DMS153 treated with DMSO at 0.1 percent for 48 hours (cell line): ENCODE results near the gene MED13L.

Experiments used
- DNase-seq: peaks from one replicate; lab custom pipeline; 2025; ENCODE audit not compliant: unreplicated experiment; lab: John Stamatoyannopoulos, UW

MED13L gene

GRCh38 chr12:116215023-116215422, 62.5 kb downstream of the MED13L start:
- no peak for DNase-seq

GRCh38 chr12:116213885-116214527, 63.5 kb downstream of the MED13L start:
- DNase-seq = no peak

- no peak for DNase-seq
These were observed 64.5 kb downstream of the MED13L start for GRCh38 chr12:116213014-116213413.

DNA sequence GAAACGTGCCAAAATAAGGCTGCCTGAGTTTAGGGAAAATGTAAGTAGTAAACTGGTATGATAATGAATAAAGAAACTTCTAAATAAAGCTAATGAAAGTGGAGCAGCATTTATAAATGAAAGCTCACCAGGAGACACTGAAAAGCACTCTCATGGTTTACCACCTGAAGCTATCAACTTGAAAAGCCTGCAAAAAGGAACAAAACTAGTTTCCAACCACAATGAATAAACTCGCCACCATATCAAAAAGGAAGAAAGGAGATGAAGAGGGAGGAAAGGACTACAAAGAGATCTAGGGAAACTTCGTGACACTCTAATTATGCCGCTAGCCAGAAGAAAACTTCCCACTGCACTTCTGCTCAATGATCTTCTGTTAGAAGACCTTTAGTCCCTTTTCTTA, 66.7 kb downstream of the MED13L start:
- DNase-seq = no peak

GRCh38 chr12:116210131-116210530, 67.4 kb downstream of the MED13L start:
- DNase-seq = no peak

GRCh38 chr12:116209503-116209902, 68.0 kb downstream of the MED13L start:
- no peak for DNase-seq

GRCh38 chr12:116207274-116207673, 70.2 kb downstream of the MED13L start:
- DNase-seq = no peak

- no peak for DNase-seq
These were observed 70.7 kb downstream of the MED13L start for GRCh38 chr12:116206828-116207227.

DNA sequence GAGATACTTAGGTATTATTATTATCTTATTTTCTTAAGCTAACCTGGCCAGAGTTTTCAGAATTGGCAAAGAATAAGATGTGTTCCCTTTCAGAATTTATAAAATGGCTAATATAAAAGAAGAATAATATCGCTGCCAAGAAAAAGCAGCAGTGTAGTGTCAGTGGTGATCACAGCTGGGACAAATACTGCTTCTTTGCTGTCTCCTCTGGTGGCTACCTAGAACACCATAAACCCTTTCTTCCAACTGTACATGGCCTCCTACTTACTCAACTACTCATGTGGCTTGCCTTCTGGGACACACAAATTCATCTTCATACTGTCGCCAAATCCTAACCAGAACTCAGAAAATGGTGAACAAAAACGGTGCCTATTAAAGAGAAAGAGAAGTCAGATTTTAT, 72.7 kb downstream of the MED13L start:
- no peak for DNase-seq

DNA sequence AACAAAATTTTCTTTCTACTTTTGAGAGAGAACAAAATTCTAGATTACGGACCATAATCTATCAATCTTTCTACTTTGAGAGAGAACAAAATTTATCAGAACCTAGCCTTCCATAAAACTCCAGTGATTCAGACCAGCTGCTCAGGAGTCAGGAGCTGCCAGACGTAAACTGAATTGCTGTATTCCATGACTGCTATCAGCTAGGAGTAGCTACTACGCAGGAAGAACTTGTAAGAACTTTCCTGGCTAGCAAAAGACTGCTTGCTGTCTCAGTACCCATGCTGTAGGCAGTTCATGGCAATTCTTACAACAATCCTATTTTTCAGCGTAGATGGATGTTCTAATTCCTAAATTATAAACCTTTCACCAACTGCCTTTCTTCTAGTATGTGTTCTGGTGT, 73.3 kb downstream of the MED13L start:
- no peak for DNase-seq

- DNase-seq = no peak
These were observed 74.6 kb downstream of the MED13L start for GRCh38 chr12:116202940-116203339.

DNA sequence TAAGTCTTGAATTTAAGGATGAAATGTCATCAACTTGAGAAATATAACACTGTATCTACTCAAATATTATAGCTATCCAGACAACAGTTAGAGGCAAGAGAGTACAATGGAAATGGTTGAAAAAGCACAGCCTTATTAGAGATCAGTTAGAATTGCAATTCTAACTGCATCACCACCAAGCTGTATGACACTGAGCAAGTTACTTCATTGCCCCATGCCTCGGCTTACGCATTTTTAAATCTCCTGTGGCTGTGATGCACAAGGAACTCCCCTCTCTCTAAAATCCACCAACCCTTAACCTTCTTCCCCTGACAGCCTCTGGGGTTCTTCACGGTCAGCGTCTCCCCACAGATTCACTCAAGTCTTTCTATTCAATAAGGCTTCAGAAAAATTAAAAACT, 75.1 kb downstream of the MED13L start:
- no peak for DNase-seq

DNA sequence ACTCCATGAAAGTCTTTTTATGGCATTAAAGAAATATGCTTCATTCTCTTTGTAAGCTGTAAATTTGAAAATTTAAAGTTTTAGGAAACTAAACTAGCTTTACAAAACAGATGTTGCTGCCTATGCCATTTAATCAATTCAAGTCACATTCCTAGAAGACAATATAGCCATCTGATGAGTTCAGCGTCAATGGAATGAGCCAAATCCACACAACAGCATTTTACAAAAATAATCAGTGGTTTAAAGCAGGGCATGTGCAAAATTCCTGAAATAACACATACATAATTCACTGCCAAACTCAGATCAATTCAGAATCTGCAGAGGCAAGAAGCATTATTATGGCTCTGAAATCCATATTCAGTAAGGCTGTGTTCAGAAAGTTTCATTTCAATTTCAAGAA, 75.6 kb downstream of the MED13L start:
- DNase-seq = no peak

GRCh38 chr12:116201359-116201758, 76.1 kb downstream of the MED13L start:
- DNase-seq = no peak

DNA sequence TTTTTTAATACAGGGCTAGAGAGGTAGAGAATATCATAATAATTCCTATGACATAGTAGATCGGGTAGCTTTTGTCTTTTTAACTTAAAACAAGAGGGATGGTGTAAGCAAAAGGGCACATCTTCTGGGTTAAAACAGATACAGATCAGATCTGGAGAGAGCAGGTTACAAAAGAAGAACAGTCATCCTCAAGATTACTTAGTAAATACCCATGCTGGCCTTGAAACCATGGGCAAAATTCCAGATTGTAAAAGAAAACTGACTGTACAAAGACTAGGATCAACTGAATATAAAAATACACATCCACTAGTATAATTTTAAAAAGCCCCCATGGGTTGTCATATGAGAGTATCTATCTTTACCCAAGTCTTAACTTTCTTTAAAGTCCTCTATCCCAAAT, 76.7 kb downstream of the MED13L start:
- DNase-seq = no peak

- no peak for DNase-seq
These were observed 78.3 kb downstream of the MED13L start for GRCh38 chr12:116199160-116199706.

DNA sequence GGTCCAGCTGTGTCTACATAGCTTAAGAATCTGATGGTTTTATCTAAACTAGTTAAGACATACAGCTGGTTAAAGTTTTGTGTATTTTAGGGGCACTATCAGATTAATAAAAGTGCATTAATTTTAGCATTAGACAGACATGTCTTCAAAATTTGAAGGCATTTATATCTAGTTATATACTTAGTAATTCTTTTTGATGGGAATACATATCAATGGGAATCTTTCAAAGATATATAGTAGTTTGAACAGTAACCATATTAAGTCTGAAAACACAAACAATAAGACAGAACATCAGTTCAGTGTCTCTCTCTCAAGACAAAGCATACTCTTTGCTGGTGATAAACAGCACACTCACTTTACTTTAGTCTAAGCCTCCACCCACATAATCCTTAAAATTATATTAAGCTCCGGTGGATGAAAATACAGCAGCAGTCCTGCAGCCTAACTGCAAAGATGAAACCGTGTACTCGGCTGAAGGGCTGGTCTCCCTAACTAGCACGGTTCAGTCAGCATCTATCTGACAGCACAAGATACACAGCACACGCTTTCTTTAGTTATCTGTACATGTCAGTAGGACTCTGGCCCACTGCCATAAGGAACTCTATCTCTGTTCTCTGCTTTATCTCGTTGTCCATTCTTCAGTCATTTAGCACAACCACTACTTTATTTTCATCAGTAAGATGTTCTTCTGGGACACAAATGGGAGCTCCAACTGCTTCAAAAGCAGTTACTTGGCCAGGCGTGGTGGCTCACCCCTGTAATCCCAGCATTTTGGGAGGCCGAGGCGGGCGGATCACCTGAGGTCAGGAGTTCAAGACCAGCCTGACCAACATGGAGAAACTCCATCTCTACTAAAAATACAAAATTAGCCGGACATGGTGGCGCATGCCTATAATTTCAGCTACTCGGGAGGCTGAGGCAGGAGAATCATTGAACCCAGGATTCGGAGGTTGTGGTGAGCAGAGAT, 80.5 kb downstream of the MED13L start:
- DNase-seq = no peak

GRCh38 chr12:116196226-116196625, 81.3 kb downstream of the MED13L start:
- no peak for DNase-seq

DNA sequence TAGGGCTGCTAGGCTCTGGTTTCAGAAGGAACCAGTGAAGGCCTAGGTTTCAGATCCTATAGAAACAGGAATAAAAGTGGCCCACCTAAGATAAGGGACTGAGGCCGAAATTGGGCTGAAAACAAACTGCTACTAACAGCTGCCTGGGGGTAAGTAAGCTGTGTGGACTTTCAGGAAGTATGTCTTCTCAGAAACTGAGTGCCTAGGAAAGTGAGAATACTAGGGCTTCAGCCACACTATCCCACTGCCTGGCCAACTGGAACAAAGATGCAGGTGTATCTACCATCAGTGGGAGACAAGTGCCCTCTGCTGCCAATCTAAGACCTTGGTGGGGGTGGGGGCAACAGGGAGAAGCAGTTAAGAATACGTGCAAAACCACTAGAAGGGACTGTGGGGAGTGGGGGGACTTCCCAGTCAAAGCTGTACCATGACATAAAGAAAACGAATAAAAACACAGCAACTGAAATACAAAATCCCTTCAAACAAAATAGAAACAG, 82.5 kb downstream of the MED13L start:
- no peak for DNase-seq

GRCh38 chr12:116189692-116190091, 87.8 kb downstream of the MED13L start:
- no peak for DNase-seq

- no peak for DNase-seq
These were observed 88.9 kb downstream of the MED13L start for GRCh38 chr12:116188581-116188980.

DNA sequence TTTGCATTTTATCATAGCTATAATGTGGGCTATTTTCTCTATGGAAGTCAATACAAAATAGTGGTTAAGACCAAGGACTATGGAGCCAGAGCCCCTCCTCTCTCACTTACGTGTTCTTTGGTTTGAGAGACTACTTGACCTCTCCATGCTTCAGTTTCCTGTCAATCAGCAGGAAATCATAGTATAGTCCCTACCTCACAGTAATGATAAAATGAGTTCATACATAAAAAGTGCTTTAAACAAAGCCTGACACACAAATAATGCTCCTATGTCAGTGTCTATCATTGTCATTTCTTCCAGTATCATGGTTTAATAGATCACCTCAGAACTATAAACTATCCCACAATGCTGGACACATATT, 90.4 kb downstream of the MED13L start:
- DNase-seq = no peak
